ENCODE measurements around the gene MOSPD3.
"Not testable (repeated sequence)": the region's sequence is repeated elsewhere in the genome, so short reads cannot be mapped to it uniquely, and the experiment has no call there.

Gene MOSPD3

GRCh38 chr7:100611983-100612729, at the start of gene MOSPD3:
Gene MOSPD3 (plus strand): TSS chr7:100612540. CDS start chr7:100612792, 252 bp downstream.
- Mint-ChIP-seq H3K4me1 (no peaks in the 10 kb centered on the region), H3K27ac (peak within 1 kb of the TSS; percentile 83 to 97 (median 90)), H3K4me3 (peak within 1 kb of the TSS; percentile 97 to 99 (median 98)), H3K36me3 (ENCODE audit: low read depth) (peaks cover 22% of the 10 kb centered on the region), H3K27me3 (ENCODE audit: low read depth) (no peaks in the 10 kb centered on the region), H3K9me3 (no peaks in the 10 kb centered on the region)
- no peak for TF ChIP-seq CTCF (IDR thresholded peaks at IDR 0.05; ENCODE audit: unreplicated experiment in 3 of 3)

DNA sequence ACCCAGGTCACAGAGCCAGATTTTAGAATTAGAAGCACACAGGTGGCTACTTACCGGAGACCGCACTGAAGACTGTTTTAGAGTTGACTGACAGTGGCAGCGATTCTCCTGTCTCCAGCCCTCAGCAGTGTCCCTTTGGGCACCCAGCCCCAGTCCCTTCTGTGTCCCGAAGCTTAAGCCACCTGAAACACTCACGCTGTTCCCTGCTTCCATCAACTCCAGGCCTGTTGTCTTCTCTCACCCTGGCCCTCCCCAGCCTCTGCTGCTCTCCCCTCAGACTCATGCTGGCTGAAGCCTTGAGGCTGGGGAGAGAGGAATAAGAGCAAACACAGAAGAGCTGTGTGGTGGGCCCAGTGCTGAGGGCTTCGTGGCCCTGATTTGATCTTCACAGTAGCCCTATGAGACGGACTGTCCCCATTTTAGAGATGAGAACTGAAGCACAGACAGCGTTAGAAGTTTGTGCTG, 49.2 kb upstream of the MOSPD3 start:
- no peak overlapping the region for H3K4me3 Mint-ChIP-seq
- H3K27ac Mint-ChIP-seq = peak overlapping the region in 1 of 3 experiments; percentile 56
- no peaks in the 10 kb centered on the region for H3K9me3 Mint-ChIP-seq
- TF ChIP-seq CTCF (IDR thresholded peaks at IDR 0.05; ENCODE audit: unreplicated experiment in 3 of 3) = no peak
- no peaks in the 10 kb centered on the region for H3K27me3 Mint-ChIP-seq (ENCODE audit: low read depth)
- peaks cover 13% of the 10 kb centered on the region for H3K4me1 Mint-ChIP-seq
- H3K36me3 Mint-ChIP-seq (ENCODE audit: low read depth) = peaks cover 6% of the 10 kb centered on the region

DNA sequence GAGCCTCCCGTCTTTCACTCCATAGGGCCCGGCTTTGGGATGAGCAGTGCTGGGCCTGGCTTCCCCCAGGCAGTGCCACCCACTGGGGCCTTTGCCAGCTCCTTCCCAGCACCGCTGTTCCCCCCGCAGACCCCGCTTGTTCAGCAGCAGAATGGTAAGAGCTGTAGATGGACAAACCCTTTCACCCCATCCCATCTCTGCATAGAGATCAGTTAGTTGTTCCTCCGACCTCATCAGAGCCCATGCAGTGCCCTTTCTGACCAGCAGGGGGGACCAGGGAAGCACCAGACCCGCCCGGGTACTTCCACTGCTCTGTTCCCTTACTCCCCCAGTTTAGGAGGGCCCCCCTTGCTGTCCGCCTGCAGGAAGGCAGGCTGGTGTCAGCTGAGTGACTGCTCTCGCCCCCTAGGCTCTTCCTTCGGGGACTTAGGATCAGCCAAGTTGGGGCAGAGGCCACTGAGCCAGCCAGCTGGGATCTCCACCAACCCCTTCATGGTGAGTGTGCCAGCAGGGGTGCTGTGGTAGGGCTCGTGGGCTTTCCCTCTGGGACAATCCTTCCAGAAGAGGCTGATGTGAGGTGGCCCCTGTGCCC, 48.4 kb upstream of the MOSPD3 start:
- no peak overlapping the region for H3K27ac Mint-ChIP-seq
- peaks cover 3% of the 10 kb centered on the region for H3K27me3 Mint-ChIP-seq (ENCODE audit: low read depth)
- TF ChIP-seq CTCF (IDR thresholded peaks at IDR 0.05; ENCODE audit: unreplicated experiment in 3 of 3) = peak; percentile 91 to 93 (median 92)
- H3K9me3 Mint-ChIP-seq = no peaks in the 10 kb centered on the region
- H3K36me3 Mint-ChIP-seq (ENCODE audit: low read depth) = peaks cover 6% of the 10 kb centered on the region
- H3K4me1 Mint-ChIP-seq = peaks cover 17% of the 10 kb centered on the region
- H3K4me3 Mint-ChIP-seq = no peak overlapping the region

DNA sequence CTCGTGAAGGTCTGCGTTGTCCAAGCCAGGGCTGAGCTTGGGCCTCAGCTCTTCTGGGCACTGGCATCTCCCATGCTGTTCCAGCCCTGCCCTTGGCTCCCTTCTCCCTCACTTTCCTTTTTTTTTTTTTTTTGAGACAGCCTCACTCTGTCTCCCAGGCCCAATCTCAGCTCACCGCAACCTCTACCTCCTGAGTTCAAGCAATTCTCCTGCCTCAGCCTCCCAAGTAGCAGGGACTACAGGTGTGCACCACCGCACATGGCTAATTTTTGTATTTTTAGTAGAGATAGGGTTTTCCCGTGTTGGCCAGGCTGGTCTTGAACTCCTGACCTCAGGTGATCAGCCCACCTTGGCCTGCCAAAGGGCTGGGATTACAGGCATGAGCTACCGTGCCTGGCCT, 47.9 kb upstream of the MOSPD3 start:
- H3K36me3 Mint-ChIP-seq (ENCODE audit: low read depth); H3K4me3 Mint-ChIP-seq; H3K27me3 Mint-ChIP-seq (ENCODE audit: low read depth); H3K9me3 Mint-ChIP-seq: not testable (repeated sequence)
- peak overlapping the region in 1 of 3 experiments; percentile 17 for H3K27ac Mint-ChIP-seq
- peaks cover 22% of the 10 kb centered on the region for H3K4me1 Mint-ChIP-seq

DNA sequence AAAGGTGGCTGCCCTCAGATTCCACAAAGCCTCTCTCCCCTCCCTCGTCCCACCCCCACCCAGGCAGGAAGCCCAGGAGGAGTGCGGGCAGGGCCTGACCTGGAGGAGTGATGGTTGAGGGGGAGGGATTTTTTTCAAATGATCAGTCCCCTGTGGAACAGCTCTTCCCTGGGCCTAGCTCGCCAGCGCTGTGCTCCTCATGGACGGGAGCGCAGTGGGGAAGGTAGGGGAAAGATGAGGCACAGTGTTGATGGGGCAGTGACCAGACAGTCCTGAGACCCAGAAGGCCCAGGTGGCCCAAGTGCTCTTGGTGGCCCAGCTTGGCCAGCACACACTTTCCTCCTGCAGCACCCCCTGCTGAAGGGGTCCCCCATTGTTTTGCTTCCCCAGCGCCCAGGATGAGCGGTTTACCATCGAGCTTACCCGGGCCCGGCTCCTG, 47.2 kb upstream of the MOSPD3 start:
- H3K9me3 Mint-ChIP-seq = no peaks in the 10 kb centered on the region
- no peak for TF ChIP-seq CTCF (IDR thresholded peaks at IDR 0.05; ENCODE audit: unreplicated experiment in 3 of 3)
- no peak overlapping the region for H3K27ac Mint-ChIP-seq
- peaks cover 9% of the 10 kb centered on the region for H3K27me3 Mint-ChIP-seq (ENCODE audit: low read depth)
- H3K4me3 Mint-ChIP-seq = no peak overlapping the region
- peaks cover 6% of the 10 kb centered on the region for H3K36me3 Mint-ChIP-seq (ENCODE audit: low read depth)
- peaks cover 23% of the 10 kb centered on the region for H3K4me1 Mint-ChIP-seq

- no peak for TF ChIP-seq CTCF (IDR thresholded peaks at IDR 0.05; ENCODE audit: unreplicated experiment in 3 of 3)
- Mint-ChIP-seq H3K4me1 (peaks cover 23% of the 10 kb centered on the region), H3K9me3 (no peaks in the 10 kb centered on the region), H3K27me3 (ENCODE audit: low read depth) (peaks cover 13% of the 10 kb centered on the region), H3K27ac (peak overlapping the region in 1 of 3 experiments; percentile 38), H3K4me3 (no peak overlapping the region), H3K36me3 (ENCODE audit: low read depth) (peaks cover 6% of the 10 kb centered on the region)
Measured at GRCh38 chr7:100566018-100566531, 46.3 kb upstream of the MOSPD3 start.

All from nephron (organoid).